K562 (cell line): ENCODE data around the gene AQP6. TPM values are rescaled to one million over a fixed set of nuclear protein-coding genes. Genes with fewer than 3 reads are reported as not detected.
A peak's percentile ranks its signal among the peaks of the same experiment; 100 is the strongest.

Experiments
- BRF1 ChIP-seq: IDR thresholded peaks from 3 replicates; pipeline ENCODE4 v1.6.1; 2011; ENCODE audit warnings: borderline replicate concordance, mild to moderate bottlenecking; ENCODE audit not compliant: insufficient read length; ENCODE audit errors: extremely low read depth
- JUN ChIP-seq, 2 experiments: sonication (generic) in 1 of 2; formaldehyde crosslinking in 1 of 2; IDR thresholded peaks; 2 replicates each; pipeline versions ENCODE4 v1.6.1 to v1.8.0; 2012 to 2022; ENCODE audit warnings: borderline replicate concordance in 2 of 2, mild to moderate bottlenecking in 2 of 2, improper control_type of control experiment in 1 of 2, low read depth in 1 of 2, low read length in 1 of 2, missing genetic modification reagents in 1 of 2
- KLF10 ChIP-seq: fragments of 250-450 bp; sonication (Bioruptor Pico); IDR thresholded peaks from 2 replicates; pipeline ENCODE4 v1.6.1; 2021; ENCODE audit warnings: matching md5 sums
- MAFF ChIP-seq: IDR thresholded peaks from 2 replicates; pipeline ENCODE4 v1.6.1; 2012; ENCODE audit warnings: low read length, improper control_type of control experiment
- MYBL2 ChIP-seq, 2 experiments: fragments of 450-650 bp in 1 of 2; sonication (generic) in 1 of 2; formaldehyde crosslinking in 1 of 2; IDR thresholded peaks; 2 replicates each; pipeline versions ENCODE4 v1.6.1 to v1.8.1; 2017 to 2022; ENCODE audit warnings: borderline replicate concordance in 1 of 2, inconsistent platforms in 1 of 2, low read depth in 1 of 2, mild to moderate bottlenecking in 1 of 2, missing genetic modification reagents in 1 of 2, moderate library complexity in 1 of 2
- PYGO2 ChIP-seq: fragments of 450-650 bp; IDR thresholded peaks from 2 replicates; pipeline ENCODE4 v1.6.1; 2016; ENCODE audit warnings: mild to moderate bottlenecking, missing genetic modification characterization, moderate library complexity, missing compliant biosample characterization
- SMARCA5 ChIP-seq: fragments of 450-650 bp; IDR thresholded peaks from 2 replicates; pipeline ENCODE4 v1.6.1; 2016
- SRSF1 ChIP-seq: fragments of 200-400 bp; formaldehyde crosslinking; IDR thresholded peaks from 2 replicates; pipeline ENCODE4 v1.6.1; 2017; ENCODE audit warnings: mild to moderate bottlenecking, low read depth, low read length, moderate library complexity
- TCFL5 ChIP-seq: fragments of 250-450 bp; sonication (Bioruptor Pico); conservative IDR thresholded peaks from 2 replicates; pipeline ENCODE4 v1.6.1; 2021; ENCODE audit warnings: mild to moderate bottlenecking, moderate library complexity, matching md5 sums
- ZBTB17 ChIP-seq: fragments of 450-650 bp; formaldehyde crosslinking; IDR thresholded peaks from 2 replicates; pipeline ENCODE4 v1.4.0; 2020; ENCODE audit warnings: mild to moderate bottlenecking
- ZMIZ1 ChIP-seq, 2 experiments: fragments of 150-350 bp in 1 of 2; IDR thresholded peaks; 2 replicates each; pipeline ENCODE4 v1.6.1; 2012 to 2016; ENCODE audit warnings: low read depth in 2 of 2, low read length in 2 of 2, mild to moderate bottlenecking in 1 of 2, moderate library complexity in 1 of 2
- ZNF384 ChIP-seq: IDR thresholded peaks from 2 replicates; pipeline ENCODE4 v1.6.1; 2012; ENCODE audit warnings: low read depth, low read length, improper control_type of control experiment
- ZNF695 ChIP-seq: fragments of 450-650 bp; formaldehyde crosslinking; IDR thresholded peaks from 2 replicates; pipeline ENCODE4 v1.4.0; 2020; ENCODE audit warnings: mild to moderate bottlenecking, moderate library complexity
- polyA plus RNA-seq, 8 experiments: library from polyadenylated mRNA; depleted of rRNA in 4 of 8; stranded (reverse) in 5 of 8; unstranded in 3 of 8; fragments of >200 nt; fragmentation: Nextera tagmentation in 2 of 8; fragmentation: Illumina TruSeq in 1 of 8; extraction: Ambion mirVana in 2 of 8; extraction: Trizol in 1 of 8; gene quantifications; 2 replicates each; pipeline versions ENCODE4 v1.2.1 to v1.2.3, GENCODE V29; 2011 to 2014; ENCODE audit warnings: inconsistent platforms in 1 of 8, missing spikeins in 1 of 8
- total RNA-seq, 7 experiments: library from RNA; depleted of rRNA in 6 of 7; stranded (reverse); fragments of >200 nt in 6 of 7; fragmentation: Illumina TruSeq in 2 of 7; extraction: Trizol in 2 of 7; gene quantifications; 2 replicates each; pipeline versions ENCODE4 v1.2.1 to v1.2.3, GENCODE V29; 2011 to 2021; ENCODE audit warnings: low replicate concordance in 1 of 7
- TF ChIP-seq, protein P1 (sequence below), 2 experiments: fragments of 450-650 bp; IDR thresholded peaks; 2 replicates each; pipeline ENCODE4 v1.6.1; 2018; ENCODE audit warnings: mild to moderate bottlenecking in 2 of 2, low read depth in 1 of 2; ENCODE audit not compliant: partially characterized antibody in 2 of 2
- TF ChIP-seq, protein P2 (sequence below): sonication (generic); formaldehyde crosslinking; IDR thresholded peaks from 2 replicates; pipeline ENCODE4 v1.8.1; 2023; ENCODE audit warnings: mild to moderate bottlenecking, missing genetic modification reagents

AQP6 gene
- total and polyA plus RNA-seq, 9 of the 15 experiments (the other 6 are each of a cell fraction or from before 2014, with no cell fraction given): 0.05 to 0.12 TPM; not detected in 7

DNA sequence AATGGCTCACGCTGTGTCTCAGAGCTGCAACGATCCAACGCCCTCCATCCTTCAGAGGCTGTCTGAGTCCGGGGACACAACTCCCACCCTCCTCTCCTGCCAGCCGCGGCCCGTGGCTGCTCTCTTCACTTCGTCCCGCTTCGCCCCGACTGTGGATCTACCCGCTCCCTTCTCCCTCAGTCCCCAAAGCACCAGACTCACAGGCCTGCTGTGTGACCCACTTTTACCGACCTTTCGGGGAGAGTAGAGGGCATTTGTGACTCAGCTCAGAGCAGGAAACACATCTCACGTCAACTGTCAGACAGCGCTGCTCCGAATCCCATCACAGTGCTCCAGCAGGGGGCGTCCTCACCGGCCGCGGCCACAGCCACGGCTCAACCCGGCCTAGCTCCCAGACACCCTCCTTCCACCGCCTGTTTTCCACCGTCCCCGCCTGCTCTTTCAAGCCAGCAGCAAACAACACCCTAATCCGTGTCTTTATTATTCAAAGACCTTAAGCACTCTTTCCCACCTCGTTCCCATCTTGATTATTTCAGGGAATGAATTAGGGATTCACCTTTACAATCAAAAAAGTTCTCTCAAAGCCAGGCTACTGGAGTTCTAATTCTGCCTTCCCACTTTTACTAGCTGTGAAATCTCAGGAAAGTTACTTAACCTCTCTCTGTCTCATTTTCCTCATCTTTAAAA, 27.2 kb upstream of the AQP6 start (continued):
- TF ChIP-seq, protein P1, sequence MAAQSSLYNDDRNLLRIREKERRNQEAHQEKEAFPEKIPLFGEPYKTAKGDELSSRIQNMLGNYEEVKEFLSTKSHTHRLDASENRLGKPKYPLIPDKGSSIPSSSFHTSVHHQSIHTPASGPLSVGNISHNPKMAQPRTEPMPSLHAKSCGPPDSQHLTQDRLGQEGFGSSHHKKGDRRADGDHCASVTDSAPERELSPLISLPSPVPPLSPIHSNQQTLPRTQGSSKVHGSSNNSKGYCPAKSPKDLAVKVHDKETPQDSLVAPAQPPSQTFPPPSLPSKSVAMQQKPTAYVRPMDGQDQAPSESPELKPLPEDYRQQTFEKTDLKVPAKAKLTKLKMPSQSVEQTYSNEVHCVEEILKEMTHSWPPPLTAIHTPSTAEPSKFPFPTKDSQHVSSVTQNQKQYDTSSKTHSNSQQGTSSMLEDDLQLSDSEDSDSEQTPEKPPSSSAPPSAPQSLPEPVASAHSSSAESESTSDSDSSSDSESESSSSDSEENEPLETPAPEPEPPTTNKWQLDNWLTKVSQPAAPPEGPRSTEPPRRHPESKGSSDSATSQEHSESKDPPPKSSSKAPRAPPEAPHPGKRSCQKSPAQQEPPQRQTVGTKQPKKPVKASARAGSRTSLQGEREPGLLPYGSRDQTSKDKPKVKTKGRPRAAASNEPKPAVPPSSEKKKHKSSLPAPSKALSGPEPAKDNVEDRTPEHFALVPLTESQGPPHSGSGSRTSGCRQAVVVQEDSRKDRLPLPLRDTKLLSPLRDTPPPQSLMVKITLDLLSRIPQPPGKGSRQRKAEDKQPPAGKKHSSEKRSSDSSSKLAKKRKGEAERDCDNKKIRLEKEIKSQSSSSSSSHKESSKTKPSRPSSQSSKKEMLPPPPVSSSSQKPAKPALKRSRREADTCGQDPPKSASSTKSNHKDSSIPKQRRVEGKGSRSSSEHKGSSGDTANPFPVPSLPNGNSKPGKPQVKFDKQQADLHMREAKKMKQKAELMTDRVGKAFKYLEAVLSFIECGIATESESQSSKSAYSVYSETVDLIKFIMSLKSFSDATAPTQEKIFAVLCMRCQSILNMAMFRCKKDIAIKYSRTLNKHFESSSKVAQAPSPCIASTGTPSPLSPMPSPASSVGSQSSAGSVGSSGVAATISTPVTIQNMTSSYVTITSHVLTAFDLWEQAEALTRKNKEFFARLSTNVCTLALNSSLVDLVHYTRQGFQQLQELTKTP (IDR thresholded peaks at IDR 0.05; ENCODE audit: low read depth in 1 of 2, partially characterized antibody in 2 of 2): peak; percentile 53 to 59
- TF ChIP-seq ZBTB17: no peak; the same call in 1 of the 2 replicates
- no peak for TF ChIP-seq ZNF384
- no peak for TF ChIP-seq ZNF695 (CRISPR knock-in tag)
- TF ChIP-seq PYGO2 (tag): no peak
- no peak for TF ChIP-seq MAFF
- TF ChIP-seq SRSF1: no peak
- TF ChIP-seq, protein P2, sequence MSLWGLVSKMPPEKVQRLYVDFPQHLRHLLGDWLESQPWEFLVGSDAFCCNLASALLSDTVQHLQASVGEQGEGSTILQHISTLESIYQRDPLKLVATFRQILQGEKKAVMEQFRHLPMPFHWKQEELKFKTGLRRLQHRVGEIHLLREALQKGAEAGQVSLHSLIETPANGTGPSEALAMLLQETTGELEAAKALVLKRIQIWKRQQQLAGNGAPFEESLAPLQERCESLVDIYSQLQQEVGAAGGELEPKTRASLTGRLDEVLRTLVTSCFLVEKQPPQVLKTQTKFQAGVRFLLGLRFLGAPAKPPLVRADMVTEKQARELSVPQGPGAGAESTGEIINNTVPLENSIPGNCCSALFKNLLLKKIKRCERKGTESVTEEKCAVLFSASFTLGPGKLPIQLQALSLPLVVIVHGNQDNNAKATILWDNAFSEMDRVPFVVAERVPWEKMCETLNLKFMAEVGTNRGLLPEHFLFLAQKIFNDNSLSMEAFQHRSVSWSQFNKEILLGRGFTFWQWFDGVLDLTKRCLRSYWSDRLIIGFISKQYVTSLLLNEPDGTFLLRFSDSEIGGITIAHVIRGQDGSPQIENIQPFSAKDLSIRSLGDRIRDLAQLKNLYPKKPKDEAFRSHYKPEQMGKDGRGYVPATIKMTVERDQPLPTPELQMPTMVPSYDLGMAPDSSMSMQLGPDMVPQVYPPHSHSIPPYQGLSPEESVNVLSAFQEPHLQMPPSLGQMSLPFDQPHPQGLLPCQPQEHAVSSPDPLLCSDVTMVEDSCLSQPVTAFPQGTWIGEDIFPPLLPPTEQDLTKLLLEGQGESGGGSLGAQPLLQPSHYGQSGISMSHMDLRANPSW (CRISPR knock-in tag): no peak
- no peak for TF ChIP-seq BRF1
- TF ChIP-seq TCFL5 (CRISPR knock-in tag): no peak
- peak; percentile 49; the same call in 1 of the 2 replicates for TF ChIP-seq JUN (IDR thresholded peaks at IDR 0.05; ENCODE audit: borderline replicate concordance, low read depth, low read length)
- no peak for TF ChIP-seq JUN (CRISPR knock-in tag; IDR thresholded peaks at IDR 0.05; ENCODE audit: borderline replicate concordance)
- no peak; the same call in 1 of the 2 replicates for TF ChIP-seq SMARCA5
- no peak for TF ChIP-seq ZMIZ1 (IDR thresholded peaks at IDR 0.05; ENCODE audit: low read depth in 2 of 2, low read length in 2 of 2)
- TF ChIP-seq MYBL2 (IDR thresholded peaks at IDR 0.05; ENCODE audit: low read depth): no peak
- TF ChIP-seq MYBL2 (CRISPR knock-in tag; IDR thresholded peaks at IDR 0.05; ENCODE audit: borderline replicate concordance): no peak
- TF ChIP-seq KLF10: no peak
